Measurements from ENCODE around the gene RASSF7. TPM values are rescaled to one million over a fixed set of nuclear protein-coding genes. Genes with fewer than 3 reads are reported as not detected.

RASSF7 gene
- total and polyA plus RNA-seq, 2 of the 8 experiments (the other 6 are each of a cell fraction or from before 2014, with no cell fraction given): 22.3 to 43.9 TPM

DNA sequence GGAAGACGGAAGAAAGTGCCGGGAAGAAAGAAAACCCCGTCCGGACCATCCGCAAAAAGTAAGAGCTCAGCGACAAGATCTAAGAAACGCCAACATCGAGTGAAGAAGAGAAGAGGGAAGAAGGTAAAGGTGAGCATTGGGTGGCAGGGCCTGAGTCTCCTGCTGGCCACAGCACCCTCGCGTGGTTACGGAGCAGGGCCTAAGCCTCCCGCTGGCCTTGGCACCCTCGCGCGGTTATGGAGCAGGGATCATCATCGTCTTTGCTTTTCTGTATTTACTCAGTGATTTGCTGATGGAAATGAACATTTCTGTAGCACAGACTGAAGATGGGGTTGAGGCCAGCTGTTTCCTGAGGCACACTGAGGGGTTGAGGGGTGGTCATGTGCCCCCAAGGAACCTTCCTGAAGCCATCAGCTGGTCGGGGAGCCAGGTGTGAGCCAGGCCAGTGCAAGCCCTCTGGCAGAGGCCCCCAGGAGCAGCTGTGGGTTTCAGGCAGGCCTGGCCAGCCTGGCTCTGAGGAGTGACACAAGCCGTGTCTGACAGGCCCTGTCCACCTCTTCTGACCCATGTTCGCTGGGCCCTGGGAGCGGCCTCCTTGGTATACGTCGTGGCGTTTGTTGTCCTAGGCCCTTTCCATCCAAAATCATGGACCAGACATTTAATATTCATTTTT, 40.9 kb downstream of the RASSF7 start:
- H3K4me1 ChIP-seq (replicated peaks in 1 of 4; ENCODE audit: control insufficient read depth in 3 of 4, insufficient read depth in 4 of 4, low read length in 3 of 4): no peaks in the 10 kb centered on the region
- H2AFZ ChIP-seq (ENCODE audit: low read length): no peak overlapping the region
- H2AK5ac ChIP-seq (ENCODE audit: low read depth, low read length): no peak overlapping the region
- no peaks in the 10 kb centered on the region for H3K23me2 ChIP-seq (ENCODE audit: low read depth, low read length)
- H3K56ac ChIP-seq (replicated peaks; ENCODE audit: insufficient read length, low read depth, low read length): no peak overlapping the region
- H4K5ac ChIP-seq (ENCODE audit: insufficient read length, low read depth, low read length): no peak overlapping the region
- H3K18ac ChIP-seq (ENCODE audit: extremely low read depth, low read length): no peak overlapping the region
- no peak overlapping the region for H3K14ac ChIP-seq (ENCODE audit: insufficient read length)
- no peak overlapping the region for H2BK12ac ChIP-seq (ENCODE audit: low read depth, low read length)
- ChIA-PET POLR2A (ENCODE audit: partially characterized antibody) (interaction anchor here (1.0 to 1.5 kb wide), 4 partner anchors 10 to 146 kb away, joined by 3 to 4 read pairs (median 3); partner anchors contain the start of genes IRF7 and TALDO1), CTCF (ENCODE audit: partially characterized antibody) (interaction anchor here (0.6 to 1.4 kb wide), 3 partner anchors 10 to 47 kb away, joined by 3 to 6 read pairs (median 3); no protein-coding TSS in a partner anchor)
- H2BK20ac ChIP-seq (ENCODE audit: low read length): no peak overlapping the region
- TF ChIP-seq SP4 (IDR thresholded peaks at IDR 0.05; ENCODE audit: low read length) (no peak), SP2 (IDR thresholded peaks at IDR 0.05; ENCODE audit: low read length) (no peak)
- TF ChIP-seq, protein P1, sequence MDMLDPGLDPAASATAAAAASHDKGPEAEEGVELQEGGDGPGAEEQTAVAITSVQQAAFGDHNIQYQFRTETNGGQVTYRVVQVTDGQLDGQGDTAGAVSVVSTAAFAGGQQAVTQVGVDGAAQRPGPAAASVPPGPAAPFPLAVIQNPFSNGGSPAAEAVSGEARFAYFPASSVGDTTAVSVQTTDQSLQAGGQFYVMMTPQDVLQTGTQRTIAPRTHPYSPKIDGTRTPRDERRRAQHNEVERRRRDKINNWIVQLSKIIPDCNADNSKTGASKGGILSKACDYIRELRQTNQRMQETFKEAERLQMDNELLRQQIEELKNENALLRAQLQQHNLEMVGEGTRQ (IDR thresholded peaks at IDR 0.05; ENCODE audit: low read length): no peak
- no peak overlapping the region for H3K23ac ChIP-seq (ENCODE audit: insufficient read length)
- no peak overlapping the region for H3K4me2 ChIP-seq (ENCODE audit: insufficient read depth in 1 of 2, low read depth in 2 of 2, low read length in 2 of 2)
- H3K9me3 ChIP-seq (ENCODE audit: insufficient read depth in 2 of 2, low read depth in 1 of 2, low read length in 1 of 2): no peaks in the 10 kb centered on the region
- no peak overlapping the region for H2BK5ac ChIP-seq (ENCODE audit: low read depth, low read length)
- H2BK120ac ChIP-seq (replicated peaks; ENCODE audit: low read depth, low read length): no peak overlapping the region
- no peak overlapping the region for H3K9ac ChIP-seq (replicated peaks in 1 of 4; ENCODE audit: extremely low read depth in 1 of 4, low read depth in 3 of 4, low read length in 3 of 4)
- H3K36me3 ChIP-seq (ENCODE audit: control insufficient read depth in 2 of 4, insufficient read depth in 4 of 4, low read length in 3 of 4): peaks cover 29 to 69% (median 54%) of the 10 kb centered on the region in 4 experiments
- no peak overlapping the region for H2BK15ac ChIP-seq (ENCODE audit: low read length)
- H3K4ac ChIP-seq (replicated peaks; ENCODE audit: insufficient read length, low read depth, low read length): no peak overlapping the region
- no peak overlapping the region for H3K4me3 ChIP-seq (ENCODE audit: extremely low read depth in 1 of 4, insufficient read depth in 2 of 4, low read depth in 3 of 4, low read length in 4 of 4)
- peaks cover 6% of the 10 kb centered on the region; the same call in 1 of the 2 replicates for H3K79me1 ChIP-seq (ENCODE audit: low read depth, low read length)
- no peak for FAIRE-seq
- H3K27ac ChIP-seq (ENCODE audit: low read depth, low read length): no peak overlapping the region
- no peak overlapping the region for H4K91ac ChIP-seq (replicated peaks; ENCODE audit: insufficient read length, low read length)
- DNase-seq (ENCODE audit: low read depth in 1 of 2, low spot score in 2 of 2): no peak
- H3K79me2 ChIP-seq (ENCODE audit: control insufficient read depth in 1 of 2, insufficient read depth in 2 of 2, low read length in 2 of 2): no peaks in the 10 kb centered on the region
- no peaks in the 10 kb centered on the region for H3K27me3 ChIP-seq (replicated peaks in 1 of 4; ENCODE audit: control insufficient read depth in 3 of 4, extremely low read depth in 1 of 4, insufficient read depth in 3 of 4, low read length in 3 of 4)
- H4K20me1 ChIP-seq (replicated peaks in 1 of 2; ENCODE audit: control insufficient read depth in 1 of 2, insufficient read depth in 2 of 2, low read length in 2 of 2): peaks cover 0 to 19% of the 10 kb centered on the region in 2 experiments
- no peak overlapping the region for H4K8ac ChIP-seq (ENCODE audit: extremely low read depth, insufficient read depth, low read length)
- 95% methylated on average over 22 of the region's 23 CpGs; no CpG with 5 or more reads in 1 of the 2 experiments for WGBS, 2 experiments (ENCODE audit: extremely low coverage in 1 of 2, insufficient coverage in 1 of 2, insufficient read length in 1 of 2, insufficient replicate concordance in 2 of 2, low coverage in 1 of 2, low lambda C conversion rate in 2 of 2, missing lambda C conversion rate in 1 of 2)
